OCI-LY7 (cell line): ENCODE data around the gene CD8B. TPM values are rescaled to one million over a fixed set of nuclear protein-coding genes. Genes with fewer than 3 reads are reported as not detected.

Experiments
- BruUV-seq: library from RNA; stranded (reverse); fragments of 400-500 nt; replicated peaks from 2 replicates; lab custom pipeline; 2021; lab: Mats Ljungman, UMichigan
- CTCF ChIA-PET: fragments of 300-600 bp; sonication (Branson Sonifier 250); formaldehyde crosslinking; loops from one replicate; lab custom pipeline; 2022; ENCODE audit warnings: antibody characterized with exemption; ENCODE audit not compliant: unreplicated experiment; lab: Charles Lee
- POLR2A ChIA-PET: fragments of 300-600 bp; sonication (Branson Sonifier 250); formaldehyde crosslinking; loops from one replicate; lab custom pipeline; 2022; ENCODE audit warnings: antibody characterized with exemption; lab: Charles Lee
- DNase-seq: peaks from one replicate; pipeline ENCODE4 v3.0.0-alpha.2; 2015; ENCODE audit warnings: low spot score
- H2AFZ ChIP-seq: fragments of 200-600 bp; sonication (generic), shearing (Covaris generic); 2 replicates; pipeline ENCODE4 v1.6.1; 2014; ENCODE audit warnings: mild to moderate bottlenecking, antibody characterized with exemption, low read length, moderate library complexity
- H3K27ac ChIP-seq: fragments of 200-600 bp; sonication (generic); 2 replicates; pipeline ENCODE4 v1.5.1; 2014; ENCODE audit warnings: mixed run types, low read depth, mild to moderate bottlenecking, moderate library complexity, low read length, inconsistent platforms; ENCODE audit not compliant: poor library complexity, severe bottlenecking
- H3K36me3 ChIP-seq: fragments of 200-600 bp; sonication (generic); 2 replicates; pipeline ENCODE4 v1.6.1; 2014; ENCODE audit warnings: mild to moderate bottlenecking, antibody characterized with exemption, low read length, moderate library complexity, mixed read lengths; ENCODE audit not compliant: insufficient read depth
- H3K4me1 ChIP-seq: fragments of 200-600 bp; sonication (generic); 2 replicates; pipeline ENCODE4 v1.5.1; 2014; ENCODE audit warnings: mild to moderate bottlenecking, low read length; ENCODE audit not compliant: insufficient read depth, poor library complexity, severe bottlenecking
- H3K4me2 ChIP-seq: fragments of 200-600 bp; sonication (generic); 2 replicates; pipeline ENCODE4 v1.6.1; 2014; ENCODE audit warnings: mild to moderate bottlenecking, low read length
- H3K4me3 ChIP-seq: fragments of 200-600 bp; sonication (generic); 2 replicates; pipeline ENCODE4 v1.5.1; 2014; ENCODE audit warnings: mild to moderate bottlenecking, low read depth, low read length; ENCODE audit not compliant: poor library complexity, severe bottlenecking
- H3K79me2 ChIP-seq: fragments of 200-600 bp; sonication (generic); 2 replicates; pipeline ENCODE4 v1.6.1; 2016; ENCODE audit warnings: low read depth, mild to moderate bottlenecking, low read length, moderate library complexity, mixed read lengths; ENCODE audit not compliant: insufficient read depth
- H3K9me2 ChIP-seq: fragments of 200-600 bp; sonication (generic); 2 replicates; pipeline ENCODE4 v1.6.1; 2016; ENCODE audit warnings: mild to moderate bottlenecking, low read length, mixed read lengths; ENCODE audit not compliant: insufficient read depth
- H3K9me3 ChIP-seq: fragments of 200-600 bp; sonication (generic); 2 replicates; pipeline ENCODE4 v1.6.1; 2014; ENCODE audit warnings: mild to moderate bottlenecking, mixed run types, low read length, mixed read lengths
- H4K20me1 ChIP-seq: fragments of 200-600 bp; sonication (generic); 2 replicates; pipeline ENCODE4 v1.6.1; 2014; ENCODE audit warnings: mild to moderate bottlenecking, antibody characterized with exemption, low read length, moderate library complexity, mixed read lengths; ENCODE audit not compliant: insufficient read depth
- CTCF ChIP-seq: fragments of 200-600 bp; sonication (generic); conservative IDR thresholded peaks from 2 replicates; pipeline ENCODE4 v1.5.1; 2014; ENCODE audit warnings: mild to moderate bottlenecking, antibody characterized with exemption, low read length, moderate library complexity, mixed read lengths
- EZH2phosphoT487 ChIP-seq: fragments of 200-600 bp; sonication (generic); IDR thresholded peaks from 2 replicates; pipeline ENCODE4 v1.6.1; 2018; ENCODE audit warnings: low read depth, borderline replicate concordance, mild to moderate bottlenecking, mixed run types, antibody characterized with exemption, low read length, moderate library complexity, mixed read lengths
- intact Hi-C: fragments of 100-400 bp; cut with micrococcal nuclease; formaldehyde crosslinking; loops from one replicate; pipeline ENCODE4 v1.10.0; 2022; ENCODE audit not compliant: unreplicated experiment
- total RNA-seq, 2 experiments: library from RNA; depleted of rRNA in 1 of 2; stranded (reverse); fragments of >200 nt in 1 of 2; shearing (Covaris generic) in 1 of 2; gene quantifications; 2 replicates each; pipeline ENCODE4 v1.2.3, GENCODE V29; 2014 to 2022

The CD8B gene
- total RNA-seq, 2 experiments from 2014 or later: not detected

- Histone ChIP-seq H3K9me2 (no peaks in the 10 kb centered on the region), H3K36me3 (no peaks in the 10 kb centered on the region), H3K4me1 (no peaks in the 10 kb centered on the region), H4K20me1 (no peaks in the 10 kb centered on the region), H2AFZ (no peak overlapping the region), H3K27ac (no peak overlapping the region), H3K79me2 (no peaks in the 10 kb centered on the region), H3K9me3 (no peaks in the 10 kb centered on the region), H3K4me3 (no peak overlapping the region), H3K4me2 (no peak overlapping the region)
- ChIA-PET CTCF (no interaction called here), POLR2A (no interaction called here)
- DNase-seq: no peak
- no TSS peak for BruUV-seq
- intact Hi-C loops: no loop called here
- TF ChIP-seq EZH2phosphoT487: no peak
Observed at GRCh38 chr2:86822668-86823345, 38.9 kb downstream of the CD8B start.

GRCh38 chr2:86821842-86822241 is 39.8 kb downstream of the CD8B start:
- intact Hi-C loops: no loop called here
- Histone ChIP-seq H3K79me2 (no peaks in the 10 kb centered on the region), H3K4me3 (no peak overlapping the region), H3K36me3 (no peaks in the 10 kb centered on the region), H3K4me1 (no peaks in the 10 kb centered on the region), H4K20me1 (no peaks in the 10 kb centered on the region), H3K27ac (no peak overlapping the region), H2AFZ (no peak overlapping the region), H3K9me3 (no peaks in the 10 kb centered on the region), H3K4me2 (no peak overlapping the region), H3K9me2 (no peaks in the 10 kb centered on the region)
- POLR2A ChIA-PET: no interaction called here
- DNase-seq: no peak
- TF ChIP-seq EZH2phosphoT487 (no peak), CTCF (no peak)
- CTCF ChIA-PET: no interaction called here
- BruUV-seq: no TSS peak

- no TSS peak for BruUV-seq
- POLR2A ChIA-PET: no interaction called here
- H3K36me3 ChIP-seq: no peaks in the 10 kb centered on the region
- intact Hi-C loops: no loop called here
- CTCF ChIA-PET: no interaction called here
- H3K27ac ChIP-seq: no peak overlapping the region
- no peaks in the 10 kb centered on the region for H3K9me3 ChIP-seq
- no peaks in the 10 kb centered on the region for H4K20me1 ChIP-seq
- no peak overlapping the region for H3K4me2 ChIP-seq
- no peaks in the 10 kb centered on the region for H3K79me2 ChIP-seq
- H3K4me3 ChIP-seq: no peak overlapping the region
- no peaks in the 10 kb centered on the region for H3K4me1 ChIP-seq
- no peak for DNase-seq
- TF ChIP-seq CTCF (no peak), EZH2phosphoT487 (no peak)
- H3K9me2 ChIP-seq: no peaks in the 10 kb centered on the region
- no peak overlapping the region for H2AFZ ChIP-seq
Observed at GRCh38 chr2:86821306-86821705, 40.4 kb downstream of the CD8B start.
